SH-SY5Y (cell line): ENCODE measurements around the gene TWIST1.

ENCODE experiments used
- GATA2 ChIP-seq: IDR thresholded peaks from 2 replicates; pipeline ENCODE4 v1.6.1; 2011; ENCODE audit warnings: mild to moderate bottlenecking, low read depth, low read length
- GATA3 ChIP-seq: IDR thresholded peaks from 2 replicates; pipeline ENCODE4 v1.6.1; 2011; ENCODE audit warnings: low read depth, mild to moderate bottlenecking, low read length, moderate library complexity

DNA sequence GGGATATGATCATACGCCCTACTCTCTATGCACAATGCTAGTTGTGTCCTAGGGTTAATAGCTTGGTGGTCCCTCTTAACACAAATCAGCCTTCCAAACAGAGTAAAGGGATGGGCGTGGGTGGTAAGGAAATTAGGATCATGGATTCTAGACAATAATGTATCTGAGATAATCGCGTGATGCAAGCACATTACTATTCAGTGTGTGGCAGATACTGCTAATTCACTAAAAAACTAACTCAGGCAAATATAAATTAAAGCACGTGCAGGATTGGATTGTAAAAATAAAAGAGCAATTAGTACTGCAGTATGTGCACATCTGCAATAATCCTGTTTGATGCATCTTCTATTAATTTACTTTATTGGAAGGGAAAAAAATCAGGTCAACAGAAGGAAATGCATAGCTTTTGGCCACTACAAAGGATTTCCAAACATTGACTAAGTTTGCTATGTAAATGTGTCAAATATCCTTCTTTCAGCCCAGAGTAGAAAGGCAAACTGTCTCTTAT lies 22.0 kb downstream of the TWIST1 start:
- TF ChIP-seq GATA3 (no peak), GATA2 (no peak)
